BJ (cell line): ENCODE results near the gene NCKAP5L. TPM values are rescaled to one million over a fixed set of nuclear protein-coding genes. Genes with fewer than 3 reads are reported as not detected.

ENCODE experiments used
- CTCF ChIA-PET: fragments of 350-600 bp; formaldehyde crosslinking; extraction: SDS; loops from one replicate; lab custom pipeline; 2021; ENCODE audit warnings: antibody characterized with exemption, inconsistent platforms; lab: Yijun Ruan, JAX
- POLR2A ChIA-PET: fragments of 300-600 bp; sonication (Branson Sonifier 250); formaldehyde crosslinking; extraction: SDS; loops from one replicate; lab custom pipeline; 2021; ENCODE audit warnings: antibody characterized with exemption; lab: Charles Lee
- DNase-seq: peaks from one replicate; pipeline ENCODE4 v3.0.0-alpha.2; 2011; ENCODE audit warnings: low read depth
- H3K27me3 ChIP-seq: 2 replicates; pipeline ENCODE4 v1.6.0; 2011; ENCODE audit warnings: low read length; ENCODE audit not compliant: control insufficient read depth, insufficient read depth
- H3K36me3 ChIP-seq: 2 replicates; pipeline ENCODE4 v1.5.1; 2011; ENCODE audit warnings: low read length; ENCODE audit not compliant: control insufficient read depth, insufficient read depth
- H3K4me3 ChIP-seq: 2 replicates; pipeline ENCODE4 v1.5.1; 2011; ENCODE audit warnings: low read depth, mild to moderate bottlenecking, control low read depth, low read length
- polyA plus RNA-seq: library from polyadenylated mRNA; depleted of rRNA; stranded (reverse); fragments of >200 nt; gene quantifications from 2 replicates; pipeline ENCODE4 v1.2.3, GENCODE V29; 2011
- TF ChIP-seq, protein P1 (sequence below): IDR thresholded peaks from 2 replicates; pipeline ENCODE4 v1.5.1; 2011; ENCODE audit warnings: low read depth, mild to moderate bottlenecking, control low read depth, inconsistent platforms, low read length, moderate library complexity; ENCODE audit not compliant: insufficient read depth

The NCKAP5L gene
- polyA plus RNA-seq, 1 experiment: 13.2 TPM

DNA sequence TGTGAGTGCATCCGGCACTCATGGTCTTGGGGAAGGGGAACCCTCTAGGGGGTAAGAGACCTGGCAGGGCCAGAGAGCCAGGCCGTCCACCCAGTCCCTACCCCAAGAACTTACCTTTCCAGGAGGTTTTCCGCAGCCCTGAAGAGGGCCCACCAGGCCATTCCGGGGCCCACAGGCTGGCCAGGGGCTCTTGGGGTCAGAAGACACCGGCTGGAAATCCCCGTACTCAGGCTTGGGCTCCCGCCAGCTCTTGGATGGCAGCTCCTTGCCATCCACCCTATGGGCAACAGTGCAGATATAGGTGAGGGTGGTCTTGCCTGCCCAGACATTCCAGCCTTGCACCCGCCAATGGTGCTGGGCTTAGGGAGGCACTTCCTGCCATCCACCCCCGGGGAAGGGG lies 34.6 kb downstream of the NCKAP5L start:
- H3K27me3 ChIP-seq: no peaks in the 10 kb centered on the region
- H3K4me3 ChIP-seq: no peak overlapping the region
- H3K36me3 ChIP-seq: peaks cover 43% of the 10 kb centered on the region
- TF ChIP-seq, protein P1, sequence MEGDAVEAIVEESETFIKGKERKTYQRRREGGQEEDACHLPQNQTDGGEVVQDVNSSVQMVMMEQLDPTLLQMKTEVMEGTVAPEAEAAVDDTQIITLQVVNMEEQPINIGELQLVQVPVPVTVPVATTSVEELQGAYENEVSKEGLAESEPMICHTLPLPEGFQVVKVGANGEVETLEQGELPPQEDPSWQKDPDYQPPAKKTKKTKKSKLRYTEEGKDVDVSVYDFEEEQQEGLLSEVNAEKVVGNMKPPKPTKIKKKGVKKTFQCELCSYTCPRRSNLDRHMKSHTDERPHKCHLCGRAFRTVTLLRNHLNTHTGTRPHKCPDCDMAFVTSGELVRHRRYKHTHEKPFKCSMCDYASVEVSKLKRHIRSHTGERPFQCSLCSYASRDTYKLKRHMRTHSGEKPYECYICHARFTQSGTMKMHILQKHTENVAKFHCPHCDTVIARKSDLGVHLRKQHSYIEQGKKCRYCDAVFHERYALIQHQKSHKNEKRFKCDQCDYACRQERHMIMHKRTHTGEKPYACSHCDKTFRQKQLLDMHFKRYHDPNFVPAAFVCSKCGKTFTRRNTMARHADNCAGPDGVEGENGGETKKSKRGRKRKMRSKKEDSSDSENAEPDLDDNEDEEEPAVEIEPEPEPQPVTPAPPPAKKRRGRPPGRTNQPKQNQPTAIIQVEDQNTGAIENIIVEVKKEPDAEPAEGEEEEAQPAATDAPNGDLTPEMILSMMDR: no peak
- ChIA-PET POLR2A (no interaction called here), CTCF (no interaction called here)
- no peak for DNase-seq

DNA sequence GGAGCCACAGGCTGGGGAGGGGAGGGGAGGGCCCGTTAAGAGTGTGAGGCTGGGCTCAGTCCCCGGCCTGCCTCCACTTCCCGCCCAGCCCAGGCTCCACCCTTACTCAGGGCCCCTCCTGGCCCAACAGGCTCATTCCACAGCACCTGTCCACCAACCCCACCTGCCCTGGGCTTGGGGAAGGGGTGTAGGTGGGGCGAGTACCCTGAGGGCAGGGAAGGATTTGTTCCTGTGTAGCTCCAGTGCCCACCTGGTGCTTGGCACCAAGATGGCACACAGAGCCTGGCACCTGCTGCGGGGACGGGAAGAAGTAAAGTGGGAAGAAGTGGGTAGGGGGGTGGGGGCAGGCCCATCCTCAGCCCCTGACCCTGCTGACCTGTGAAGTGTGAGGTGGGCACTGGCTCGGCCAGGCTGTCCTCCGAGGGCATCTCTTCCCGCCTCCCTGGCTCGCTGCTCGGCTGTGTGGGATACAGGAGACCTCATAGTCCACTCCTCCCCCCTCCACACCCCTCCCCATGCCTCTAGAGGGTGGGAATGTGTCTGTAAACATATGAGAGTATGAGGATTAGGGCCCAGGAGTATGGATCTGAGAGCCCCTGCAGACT lies 35.1 kb downstream of the NCKAP5L start:
- no peaks in the 10 kb centered on the region for H3K27me3 ChIP-seq
- TF ChIP-seq, protein P1: no peak
- CTCF ChIA-PET: no interaction called here
- no peak for DNase-seq
- POLR2A ChIA-PET: interaction anchor here (0.6 kb wide), 1 partner anchor 1534 kb away, joined by 3 read pairs; no protein-coding TSS in a partner anchor
- H3K4me3 ChIP-seq: no peak overlapping the region
- H3K36me3 ChIP-seq: peaks cover 38% of the 10 kb centered on the region

DNA sequence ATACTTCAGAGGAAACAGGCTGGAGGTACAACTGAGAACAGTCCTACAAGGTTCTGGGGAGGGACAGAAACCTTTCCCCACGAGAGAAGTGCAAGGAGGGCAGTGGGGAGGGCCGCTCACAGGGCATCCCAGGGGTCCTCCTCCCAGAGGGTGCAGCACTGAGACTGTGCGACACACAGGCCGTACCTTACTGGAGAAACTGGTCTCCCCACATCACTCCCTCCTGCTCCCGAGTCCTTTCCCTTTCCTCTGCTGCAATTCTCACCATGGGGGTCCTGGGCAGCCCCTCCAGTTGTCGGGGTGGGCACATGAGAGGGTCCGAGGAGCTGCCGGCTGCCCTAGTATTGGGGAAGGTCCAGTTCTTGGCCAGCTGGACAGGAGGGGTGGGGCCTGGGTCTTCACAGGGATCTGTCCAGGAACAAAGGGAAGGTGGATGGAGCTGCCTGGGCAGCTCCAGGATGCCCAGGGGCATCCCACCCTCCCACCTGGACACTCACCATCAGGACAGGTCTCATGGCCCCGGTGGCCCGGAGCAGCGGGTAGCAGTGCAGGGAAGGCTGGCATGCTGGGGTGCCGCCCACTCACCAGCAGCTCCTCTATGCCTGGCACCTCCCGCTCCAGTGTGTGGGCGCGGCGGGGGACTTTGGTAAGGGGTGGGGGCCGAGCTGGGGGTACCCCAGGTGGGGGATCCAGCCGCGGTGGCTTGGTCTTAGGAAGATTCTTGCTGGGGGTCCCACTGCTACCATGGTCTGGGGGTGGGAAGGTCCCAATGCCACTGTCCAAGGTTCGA lies 35.8 kb downstream of the NCKAP5L start:
- Histone ChIP-seq H3K27me3 (no peaks in the 10 kb centered on the region), H3K4me3 (no peak overlapping the region), H3K36me3 (peaks cover 34% of the 10 kb centered on the region)
- TF ChIP-seq, protein P1: no peak
- CTCF ChIA-PET: interaction anchor here (1.3 kb wide), 1 partner anchor 27 kb away, joined by 4 read pairs; no protein-coding TSS in a partner anchor
- POLR2A ChIA-PET: interaction anchor here (0.6 kb wide), 1 partner anchor 1535 kb away, joined by 3 read pairs; no protein-coding TSS in a partner anchor
- DNase-seq: no peak

DNA sequence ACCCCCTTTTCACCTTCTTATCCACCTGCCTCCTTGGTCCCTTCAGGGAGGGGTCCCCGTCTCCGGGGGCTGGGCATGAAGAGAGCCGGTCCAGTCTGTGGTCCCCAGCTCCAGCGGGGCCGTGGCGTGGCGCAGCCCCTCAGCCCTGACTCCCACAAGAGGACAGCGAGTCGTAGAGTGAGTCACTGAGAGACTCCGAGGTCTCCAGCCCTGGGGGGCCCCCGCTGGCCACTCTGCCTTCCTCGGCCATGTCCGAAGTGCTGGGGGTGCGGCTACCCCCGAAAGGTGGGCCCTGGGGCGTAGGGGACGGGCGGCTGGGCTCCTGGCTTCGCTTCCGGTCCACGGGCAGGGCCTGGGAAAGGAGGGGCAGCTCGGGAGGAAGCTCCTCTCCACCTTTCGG lies 36.5 kb downstream of the NCKAP5L start:
- POLR2A ChIA-PET: no interaction called here
- CTCF ChIA-PET: interaction anchor here (1.3 kb wide), 1 partner anchor 28 kb away, joined by 4 read pairs; no protein-coding TSS in a partner anchor
- H3K36me3 ChIP-seq: peaks cover 32% of the 10 kb centered on the region
- TF ChIP-seq, protein P1: no peak
- no peak overlapping the region for H3K4me3 ChIP-seq
- no peaks in the 10 kb centered on the region for H3K27me3 ChIP-seq
- no peak for DNase-seq
